ENCODE measurements around the gene KIF5B.

DNA sequence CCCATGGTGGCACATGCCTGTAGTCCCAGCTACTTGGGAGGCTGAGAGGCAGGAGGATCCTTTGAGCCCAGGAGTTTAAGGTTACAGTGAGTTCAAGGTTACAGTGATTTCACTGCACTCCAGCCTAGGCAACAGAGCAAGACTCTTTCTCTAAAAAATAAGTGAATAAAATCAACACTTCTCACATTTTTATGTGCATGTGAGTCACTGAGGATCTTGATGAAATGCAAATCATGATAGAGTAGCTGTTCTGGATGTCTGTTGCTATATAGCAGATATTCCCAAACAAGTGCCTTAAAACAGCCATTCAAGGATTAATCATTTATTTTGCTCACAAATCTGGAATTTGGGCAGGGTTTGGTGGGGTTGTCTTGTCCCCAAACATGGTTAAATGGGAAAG, 65.3 kb downstream of the KIF5B start:
- TF ChIP-seq POLR2A (IDR thresholded peaks at IDR 0.05) = no peak
- TF ChIP-seq, protein P1, sequence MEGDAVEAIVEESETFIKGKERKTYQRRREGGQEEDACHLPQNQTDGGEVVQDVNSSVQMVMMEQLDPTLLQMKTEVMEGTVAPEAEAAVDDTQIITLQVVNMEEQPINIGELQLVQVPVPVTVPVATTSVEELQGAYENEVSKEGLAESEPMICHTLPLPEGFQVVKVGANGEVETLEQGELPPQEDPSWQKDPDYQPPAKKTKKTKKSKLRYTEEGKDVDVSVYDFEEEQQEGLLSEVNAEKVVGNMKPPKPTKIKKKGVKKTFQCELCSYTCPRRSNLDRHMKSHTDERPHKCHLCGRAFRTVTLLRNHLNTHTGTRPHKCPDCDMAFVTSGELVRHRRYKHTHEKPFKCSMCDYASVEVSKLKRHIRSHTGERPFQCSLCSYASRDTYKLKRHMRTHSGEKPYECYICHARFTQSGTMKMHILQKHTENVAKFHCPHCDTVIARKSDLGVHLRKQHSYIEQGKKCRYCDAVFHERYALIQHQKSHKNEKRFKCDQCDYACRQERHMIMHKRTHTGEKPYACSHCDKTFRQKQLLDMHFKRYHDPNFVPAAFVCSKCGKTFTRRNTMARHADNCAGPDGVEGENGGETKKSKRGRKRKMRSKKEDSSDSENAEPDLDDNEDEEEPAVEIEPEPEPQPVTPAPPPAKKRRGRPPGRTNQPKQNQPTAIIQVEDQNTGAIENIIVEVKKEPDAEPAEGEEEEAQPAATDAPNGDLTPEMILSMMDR (IDR thresholded peaks at IDR 0.05) = no peak
- TF ChIP-seq EP300 (IDR thresholded peaks at IDR 0.05) = no peak
- TF ChIP-seq POLR2AphosphoS5 (IDR thresholded peaks at IDR 0.05) = no peak
